MM.1S (cell line): ENCODE data around the gene PTGS2.

Source experiments
- EZH2 ChIP-seq: fragments of 300-600 bp; sonication (generic); optimal IDR thresholded peaks from 2 replicates; pipeline ENCODE3; 2017; ENCODE audit warnings: low read depth, mild to moderate bottlenecking, antibody characterized with exemption, low read length, mixed read lengths
- EZH2phosphoT487 ChIP-seq: fragments of 300-600 bp; sonication (generic); IDR thresholded peaks from 2 replicates; pipeline ENCODE4 v1.6.1; 2018; ENCODE audit warnings: antibody characterized with exemption, low read length
- TF ChIP-seq, protein P1 (sequence below): fragments of 300-600 bp; sonication (generic); IDR thresholded peaks from 2 replicates; pipeline ENCODE4 v1.5.1; 2016; ENCODE audit warnings: antibody characterized with exemption, low read length, mixed read lengths

DNA sequence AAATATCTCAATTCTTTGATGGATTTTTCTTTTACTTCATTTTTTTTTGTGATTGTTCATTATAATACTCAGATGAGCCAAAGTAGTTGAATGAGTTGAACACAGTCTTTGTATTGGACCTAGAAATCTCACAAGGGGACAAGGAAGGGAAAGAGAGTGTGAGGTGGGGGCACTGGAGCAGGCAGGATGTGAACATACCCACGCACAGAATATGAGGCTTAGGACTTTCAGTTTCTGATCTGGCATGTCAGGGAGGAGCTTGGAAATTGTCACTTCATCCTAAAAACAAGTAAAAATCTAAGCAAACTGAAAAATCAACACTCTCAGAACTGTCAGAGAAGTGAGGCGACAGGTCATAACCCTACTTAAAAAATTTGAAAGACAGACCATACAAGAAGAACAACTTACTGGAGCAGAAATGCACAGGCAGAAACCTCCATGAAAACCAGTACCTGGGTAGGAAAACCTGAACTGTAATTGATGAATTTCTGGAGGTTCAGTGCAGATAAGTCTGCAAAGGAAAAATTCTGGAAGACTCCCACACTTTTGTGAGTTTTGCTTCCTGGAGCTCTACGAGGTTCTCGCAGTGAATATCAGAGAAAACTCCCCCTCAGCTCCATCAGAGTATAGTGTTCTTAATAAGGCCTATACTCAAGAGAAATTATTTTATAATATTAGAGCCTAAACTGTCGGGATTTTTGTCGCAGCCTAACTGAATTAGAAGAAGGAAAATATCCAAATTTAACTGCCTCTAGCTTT lies 3.6 kb upstream of the PTGS2 start:
- TF ChIP-seq, protein P1, sequence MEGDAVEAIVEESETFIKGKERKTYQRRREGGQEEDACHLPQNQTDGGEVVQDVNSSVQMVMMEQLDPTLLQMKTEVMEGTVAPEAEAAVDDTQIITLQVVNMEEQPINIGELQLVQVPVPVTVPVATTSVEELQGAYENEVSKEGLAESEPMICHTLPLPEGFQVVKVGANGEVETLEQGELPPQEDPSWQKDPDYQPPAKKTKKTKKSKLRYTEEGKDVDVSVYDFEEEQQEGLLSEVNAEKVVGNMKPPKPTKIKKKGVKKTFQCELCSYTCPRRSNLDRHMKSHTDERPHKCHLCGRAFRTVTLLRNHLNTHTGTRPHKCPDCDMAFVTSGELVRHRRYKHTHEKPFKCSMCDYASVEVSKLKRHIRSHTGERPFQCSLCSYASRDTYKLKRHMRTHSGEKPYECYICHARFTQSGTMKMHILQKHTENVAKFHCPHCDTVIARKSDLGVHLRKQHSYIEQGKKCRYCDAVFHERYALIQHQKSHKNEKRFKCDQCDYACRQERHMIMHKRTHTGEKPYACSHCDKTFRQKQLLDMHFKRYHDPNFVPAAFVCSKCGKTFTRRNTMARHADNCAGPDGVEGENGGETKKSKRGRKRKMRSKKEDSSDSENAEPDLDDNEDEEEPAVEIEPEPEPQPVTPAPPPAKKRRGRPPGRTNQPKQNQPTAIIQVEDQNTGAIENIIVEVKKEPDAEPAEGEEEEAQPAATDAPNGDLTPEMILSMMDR = no peak
- TF ChIP-seq EZH2 = no peak
- TF ChIP-seq EZH2phosphoT487 = no peak
